Peyer's patch (tissue), 4 donors: ENCODE results near the gene HSDL1.

Experiments used
- CTCF ChIP-seq, 6 experiments: fragments of 450-650 bp in 4 of 6; fragments of 200-600 bp in 2 of 6; sonication (generic) in 1 of 6; IDR thresholded peaks; one replicate each; pipeline ENCODE4 v1.5.1; 2017 to 2019; ENCODE audit warnings: antibody characterized with exemption in 6 of 6, mild to moderate bottlenecking in 3 of 6, moderate library complexity in 1 of 6
- POLR2A ChIP-seq, 2 donors: fragments of 450-650 bp; IDR thresholded peaks; one replicate each; pipeline ENCODE4 v1.5.1; 2017; ENCODE audit warnings: antibody characterized with exemption in 2 of 2, mild to moderate bottlenecking in 2 of 2, moderate library complexity in 2 of 2

GRCh38 chr16:84166796-84167695 lies 22.1 kb upstream of the HSDL1 start:
- TF ChIP-seq CTCF (IDR thresholded peaks at IDR 0.05): no peak
- no peak for TF ChIP-seq POLR2A (IDR thresholded peaks at IDR 0.05)
